Trophoblast cell (in vitro differentiated cells and primary cell): ENCODE results near the gene ICA1.

Experiments used
- DNase-seq, 2 donors: peaks; one replicate each; pipeline ENCODE4 v3.0.0-alpha.2; 2016
- H2AFZ ChIP-seq: 2 replicates; pipeline ENCODE4 v1.6.1; 2013; ENCODE audit warnings: low read length, moderate library complexity, mild to moderate bottlenecking; ENCODE audit not compliant: insufficient read depth, poor library complexity
- H2AK5ac ChIP-seq: 2 replicates; pipeline ENCODE4 v1.6.1; 2013; ENCODE audit warnings: mild to moderate bottlenecking, low read length
- H2BK120ac ChIP-seq: 2 replicates; pipeline ENCODE4 v1.6.1; 2013; ENCODE audit warnings: low read length, mild to moderate bottlenecking, moderate library complexity; ENCODE audit not compliant: insufficient read depth, poor library complexity
- H2BK12ac ChIP-seq: 2 replicates; pipeline ENCODE4 v1.6.1; 2013; ENCODE audit warnings: mild to moderate bottlenecking, low read length, moderate library complexity
- H2BK5ac ChIP-seq: 2 replicates; pipeline ENCODE4 v1.6.1; 2013; ENCODE audit warnings: low read length, low read depth, moderate library complexity, mild to moderate bottlenecking; ENCODE audit not compliant: poor library complexity
- H3K14ac ChIP-seq: 2 replicates; pipeline ENCODE4 v1.6.1; 2013; ENCODE audit warnings: mild to moderate bottlenecking, low read length
- H3K18ac ChIP-seq: 2 replicates; pipeline ENCODE4 v1.6.1; 2013; ENCODE audit warnings: mild to moderate bottlenecking, low read length
- H3K23ac ChIP-seq: 2 replicates; pipeline ENCODE4 v1.6.1; 2013; ENCODE audit warnings: low read length
- H3K27ac ChIP-seq: 2 replicates; pipeline ENCODE4 v1.5.1; 2013; ENCODE audit warnings: low read depth, mild to moderate bottlenecking, inconsistent platforms, low read length, moderate library complexity
- H3K27me3 ChIP-seq: 2 replicates; pipeline ENCODE4 v1.6.1; 2013; ENCODE audit warnings: inconsistent platforms, mild to moderate bottlenecking, low read length, moderate library complexity; ENCODE audit not compliant: insufficient read depth
- H3K36me3 ChIP-seq, 2 experiments: 1 replicate in 1 of 2; 2 replicates in 1 of 2; pipeline ENCODE4 v1.6.1; 2013; ENCODE audit warnings: low read length in 2 of 2, mild to moderate bottlenecking in 2 of 2, moderate library complexity in 1 of 2; ENCODE audit not compliant: insufficient read depth in 2 of 2, control insufficient read depth in 1 of 2
- H3K4ac ChIP-seq: 2 replicates; pipeline ENCODE4 v1.6.1; 2013; ENCODE audit warnings: low read depth, mild to moderate bottlenecking, low read length, moderate library complexity
- H3K4me1 ChIP-seq, 2 experiments: 1 replicate in 1 of 2; 2 replicates in 1 of 2; pipeline ENCODE4 v1.6.1; 2013; ENCODE audit warnings: low read length in 2 of 2, mild to moderate bottlenecking in 2 of 2, moderate library complexity in 1 of 2; ENCODE audit not compliant: insufficient read depth in 2 of 2, control insufficient read depth in 1 of 2
- H3K4me2 ChIP-seq: 2 replicates; pipeline ENCODE4 v1.6.1; 2013; ENCODE audit warnings: inconsistent platforms, mild to moderate bottlenecking, low read length, moderate library complexity
- H3K4me3 ChIP-seq: 2 replicates; pipeline ENCODE4 v1.5.1; 2013; ENCODE audit warnings: mild to moderate bottlenecking, low read depth, low read length, inconsistent platforms
- H3K79me1 ChIP-seq: one replicate; pipeline ENCODE4 v1.6.1; 2013; ENCODE audit warnings: low read length
- H3K79me2 ChIP-seq: 2 replicates; pipeline ENCODE4 v1.6.1; 2013; ENCODE audit warnings: low read length, mild to moderate bottlenecking; ENCODE audit not compliant: control insufficient read depth, insufficient read depth, poor library complexity
- H3K9ac ChIP-seq: 2 replicates; pipeline ENCODE4 v1.6.1; 2013; ENCODE audit warnings: mild to moderate bottlenecking, low read length
- H3K9me3 ChIP-seq: 2 replicates; pipeline ENCODE4 v1.6.1; 2013; ENCODE audit warnings: low read depth, mild to moderate bottlenecking, control low read depth, inconsistent platforms, low read length; ENCODE audit not compliant: insufficient read depth
- H4K12ac ChIP-seq: 2 replicates; pipeline ENCODE4 v1.6.1; 2013; ENCODE audit warnings: low read depth, mild to moderate bottlenecking, low read length, moderate library complexity
- H4K8ac ChIP-seq: 2 replicates; pipeline ENCODE4 v1.6.1; 2013; ENCODE audit warnings: low read depth, mild to moderate bottlenecking, low read length, moderate library complexity
- H4K91ac ChIP-seq: one replicate; pipeline ENCODE4 v1.6.1; 2013; ENCODE audit warnings: low read depth, mild to moderate bottlenecking, low read length, moderate library complexity
- WGBS: extraction: QIAGEN DNeasy Blood & Tissue Kit; methylation state at CpG from one replicate; pipeline ENCODE4 v1.1.7; 2013; ENCODE audit warnings: missing lambda C conversion rate; ENCODE audit not compliant: insufficient read length, insufficient coverage; ENCODE audit errors: extremely low coverage; 5-methylcytosine and 5-hydroxymethylcytosine counted together

ICA1 gene

DNA sequence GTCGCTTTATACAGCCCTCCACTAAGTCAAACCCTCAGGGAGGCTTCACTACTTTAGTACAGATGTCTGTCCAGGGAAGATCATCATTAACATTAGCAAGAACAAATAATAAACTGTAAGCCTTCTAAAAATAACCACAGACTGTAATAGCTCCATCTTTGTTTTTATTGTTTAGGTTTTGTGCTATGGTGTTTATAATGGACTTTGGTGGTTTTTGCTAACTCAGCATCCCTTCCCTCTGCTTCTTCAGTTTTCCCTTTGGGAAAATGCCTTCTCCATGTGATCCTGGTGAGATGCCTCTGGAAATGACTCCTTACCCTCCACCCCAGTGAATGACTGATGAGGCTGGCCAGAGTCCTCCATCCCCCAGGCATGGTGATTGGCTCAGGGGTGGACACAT lies 131.3 kb downstream of the ICA1 start:
- no peak overlapping the region for H2BK12ac ChIP-seq
- no peak overlapping the region for H2BK5ac ChIP-seq
- no peak overlapping the region for H3K27ac ChIP-seq
- H3K4ac ChIP-seq = no peak overlapping the region
- no peak overlapping the region for H4K8ac ChIP-seq
- no CpG with 5 or more reads among the region's 1 CpG for WGBS
- H3K9ac ChIP-seq = no peak overlapping the region
- peaks cover 2% of the 10 kb centered on the region for H3K9me3 ChIP-seq
- H2BK120ac ChIP-seq = no peak overlapping the region
- no peak overlapping the region for H3K4me3 ChIP-seq
- no peaks in the 10 kb centered on the region for H3K27me3 ChIP-seq
- H3K36me3 ChIP-seq = no peaks in the 10 kb centered on the region
- no peak overlapping the region for H3K18ac ChIP-seq
- no peak overlapping the region for H3K4me2 ChIP-seq
- H3K79me1 ChIP-seq = no peaks in the 10 kb centered on the region
- DNase-seq = no peak
- H3K23ac ChIP-seq = no peak overlapping the region
- no peaks in the 10 kb centered on the region for H3K4me1 ChIP-seq
- no peak overlapping the region for H2AFZ ChIP-seq
- H4K91ac ChIP-seq = no peak overlapping the region
- no peak overlapping the region for H3K14ac ChIP-seq
- H4K12ac ChIP-seq = no peak overlapping the region
- no peak overlapping the region for H2AK5ac ChIP-seq
- H3K79me2 ChIP-seq = no peaks in the 10 kb centered on the region

DNA sequence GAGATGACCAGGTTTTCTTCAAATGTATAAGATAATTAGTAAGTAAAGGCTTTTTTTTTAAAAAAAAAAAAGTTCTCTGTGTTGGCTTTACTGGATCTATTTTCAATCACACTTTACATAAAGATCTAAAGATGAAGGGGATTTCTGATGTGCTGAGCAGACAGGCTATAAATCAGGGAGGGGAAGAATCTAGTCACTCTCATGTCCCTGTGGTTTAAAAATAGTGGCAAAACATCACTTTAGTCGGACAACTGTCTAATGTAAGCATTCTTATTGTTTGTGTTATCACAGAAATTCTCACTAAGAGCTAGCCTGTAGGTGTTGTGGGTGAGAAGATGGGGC lies 132.7 kb downstream of the ICA1 start:
- H3K9me3 ChIP-seq = peaks cover 2% of the 10 kb centered on the region
- H3K27me3 ChIP-seq = no peaks in the 10 kb centered on the region

DNA sequence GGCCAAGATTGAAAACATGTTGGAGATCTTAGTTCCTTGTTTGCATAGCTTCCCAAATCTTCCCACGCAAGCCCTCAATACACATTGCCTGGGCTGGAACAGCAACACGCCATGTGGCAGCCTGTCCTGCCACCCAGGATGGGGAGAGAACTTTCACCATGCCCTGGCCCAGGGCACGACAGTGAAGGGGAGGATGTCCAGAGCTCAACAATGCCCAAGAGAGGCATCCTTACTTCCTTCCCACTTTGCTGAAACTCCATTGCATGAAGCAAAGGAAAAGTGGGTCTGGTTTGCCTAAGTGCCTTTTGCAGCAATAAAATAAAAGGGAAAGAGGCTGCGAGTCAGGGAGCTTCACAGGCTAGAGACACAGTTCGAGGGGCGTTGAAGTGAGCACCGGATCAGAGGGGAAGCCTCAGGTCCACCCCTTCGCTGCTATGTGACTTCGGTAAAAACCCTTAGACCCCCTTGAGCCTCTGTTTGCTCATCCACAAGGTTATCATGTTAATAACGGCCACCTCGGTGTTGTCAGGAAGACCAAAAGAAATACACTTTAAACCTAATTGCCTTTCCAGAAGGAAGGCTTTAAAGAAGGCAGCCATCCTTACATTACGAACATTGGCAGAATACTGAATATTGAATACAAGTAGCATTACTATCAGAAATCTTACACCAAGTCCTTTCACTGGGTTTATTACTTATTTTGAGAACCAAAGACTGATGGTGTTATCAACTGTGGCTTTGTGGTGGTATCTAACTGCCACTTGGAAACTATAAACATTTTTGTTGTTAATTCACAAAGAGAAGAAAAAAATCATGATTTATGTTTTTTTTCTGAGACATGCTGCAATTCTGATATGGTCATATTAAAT lies 133.3 kb downstream of the ICA1 start:
- no peak overlapping the region for H3K18ac ChIP-seq
- H4K91ac ChIP-seq = no peak overlapping the region
- H2AK5ac ChIP-seq = no peak overlapping the region
- H3K27me3 ChIP-seq = no peaks in the 10 kb centered on the region
- H3K4me2 ChIP-seq = no peak overlapping the region
- no peak overlapping the region for H2BK5ac ChIP-seq
- no peaks in the 10 kb centered on the region for H3K4me1 ChIP-seq
- WGBS = no CpG with 5 or more reads among the region's 12 CpGs
- no peak for DNase-seq
- no peak overlapping the region for H4K12ac ChIP-seq
- no peak overlapping the region for H3K27ac ChIP-seq
- H3K9me3 ChIP-seq = peaks cover 2% of the 10 kb centered on the region
- H2BK120ac ChIP-seq = no peak overlapping the region
- no peaks in the 10 kb centered on the region for H3K79me2 ChIP-seq
- H3K36me3 ChIP-seq = no peaks in the 10 kb centered on the region
- no peak overlapping the region for H2BK12ac ChIP-seq
- H3K23ac ChIP-seq = no peak overlapping the region
- H3K4ac ChIP-seq = no peak overlapping the region
- no peak overlapping the region for H3K4me3 ChIP-seq
- no peak overlapping the region for H2AFZ ChIP-seq
- no peak overlapping the region for H4K8ac ChIP-seq
- no peak overlapping the region for H3K14ac ChIP-seq
- H3K79me1 ChIP-seq = no peaks in the 10 kb centered on the region
- H3K9ac ChIP-seq = no peak overlapping the region

More for the DNA sequence above, 132.7 kb downstream of the ICA1 start:
- Histone ChIP-seq H2BK5ac (no peak overlapping the region), H3K79me2 (no peaks in the 10 kb centered on the region), H3K4ac (no peak overlapping the region), H3K27ac (no peak overlapping the region), H2BK12ac (no peak overlapping the region), H3K18ac (no peak overlapping the region), H3K4me2 (no peak overlapping the region), H3K14ac (no peak overlapping the region), H3K79me1 (no peaks in the 10 kb centered on the region), H2BK120ac (no peak overlapping the region), H3K23ac (no peak overlapping the region), H4K91ac (no peak overlapping the region), H3K9ac (no peak overlapping the region), H3K36me3 (no peaks in the 10 kb centered on the region), H4K12ac (no peak overlapping the region), H3K4me1 (no peaks in the 10 kb centered on the region), H2AK5ac (no peak overlapping the region), H2AFZ (no peak overlapping the region), H3K4me3 (no peak overlapping the region), H4K8ac (no peak overlapping the region)
- no CpG with 5 or more reads among the region's 1 CpG for WGBS
- no peak for DNase-seq

DNA sequence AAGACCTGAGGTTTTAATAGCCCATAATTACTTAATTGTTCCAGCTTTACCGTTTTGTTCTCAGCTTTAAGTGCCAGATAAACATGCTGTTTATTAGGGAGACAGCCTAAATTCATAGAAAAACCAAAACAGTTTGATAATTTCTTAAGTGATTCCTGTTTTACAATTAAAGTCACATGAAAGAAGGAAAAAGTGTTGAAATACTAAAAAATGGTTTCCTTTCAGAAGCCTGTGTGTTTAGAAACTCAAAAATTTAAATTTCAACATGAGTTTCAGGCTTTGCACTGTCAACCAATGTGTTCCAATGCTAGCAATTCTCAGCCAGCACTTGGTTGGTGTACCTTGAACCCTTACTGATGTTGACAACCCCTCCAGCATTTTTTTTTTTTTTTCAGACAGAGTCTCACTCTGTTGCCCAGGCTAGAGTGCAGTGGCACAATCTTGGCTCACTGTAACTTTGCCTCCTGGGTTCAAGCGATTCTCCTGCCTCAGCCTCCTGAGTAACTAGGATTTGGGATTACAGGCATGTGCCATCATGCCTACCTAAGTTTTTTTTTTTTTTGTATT lies 135.3 kb downstream of the ICA1 start:
- H4K8ac ChIP-seq = no peak overlapping the region
- H3K36me3 ChIP-seq = no peaks in the 10 kb centered on the region
- no peaks in the 10 kb centered on the region for H3K4me1 ChIP-seq
- no peaks in the 10 kb centered on the region for H3K79me1 ChIP-seq
- H3K4me3 ChIP-seq = no peak overlapping the region
- no peak overlapping the region for H2BK5ac ChIP-seq
- no peak overlapping the region for H4K12ac ChIP-seq
- H3K79me2 ChIP-seq = no peaks in the 10 kb centered on the region
- no peak overlapping the region for H3K4ac ChIP-seq
- no peak overlapping the region for H2BK120ac ChIP-seq
- H3K9me3 ChIP-seq = peaks cover 4% of the 10 kb centered on the region
- H3K9ac ChIP-seq = no peak overlapping the region
- no peak overlapping the region for H3K14ac ChIP-seq
- no peaks in the 10 kb centered on the region for H3K27me3 ChIP-seq
- H3K27ac ChIP-seq = no peak overlapping the region
- no peak overlapping the region for H3K23ac ChIP-seq
- H2AFZ ChIP-seq = no peak overlapping the region
- no peak overlapping the region for H2BK12ac ChIP-seq
- H2AK5ac ChIP-seq = no peak overlapping the region
- no peak overlapping the region for H3K4me2 ChIP-seq
- DNase-seq = no peak
- no CpG with 5 or more reads among the region's 2 CpGs for WGBS
- no peak overlapping the region for H4K91ac ChIP-seq
- H3K18ac ChIP-seq = no peak overlapping the region
